OCI-M2 (cell line): Measurements from ENCODE around the gene SLC35G6.
"Not testable (repeated sequence)": the region's sequence is repeated elsewhere in the genome, so short reads cannot be mapped to it uniquely, and the experiment has no call there.

Experiments used
- DNase-seq: peaks from one replicate; lab custom pipeline; 2025; ENCODE audit not compliant: unreplicated experiment; lab: John Stamatoyannopoulos, UW

Gene SLC35G6

GRCh38 chr17:7481275-7481674 lies at the start of gene SLC35G6:
Gene SLC35G6, plus strand, starts transcription at chr17:7481446. Its CDS starts 71 bp downstream, at chr17:7481517.
- not testable (repeated sequence) for DNase-seq

GRCh38 chr17:7432296-7432695 lies 49.0 kb upstream of the SLC35G6 start:
- no peak for DNase-seq

GRCh38 chr17:7435676-7436555 lies 45.3 kb upstream of the SLC35G6 start:
- DNase-seq, result no peak

- DNase-seq, result no peak
Measured at GRCh38 chr17:7436556-7437368, 44.5 kb upstream of the SLC35G6 start.

- DNase-seq, result no peak
Measured at GRCh38 chr17:7437369-7437863, 43.8 kb upstream of the SLC35G6 start.

- DNase-seq, result no peak
Measured at GRCh38 chr17:7437950-7438614, 43.2 kb upstream of the SLC35G6 start.

GRCh38 chr17:7438656-7439460 lies 42.4 kb upstream of the SLC35G6 start:
- DNase-seq, result no peak

GRCh38 chr17:7439462-7440112 lies 41.7 kb upstream of the SLC35G6 start, which contains the start of gene FGF11:
Gene FGF11, plus strand, starts transcription at chr17:7439512. Its CDS starts 109 bp downstream, at chr17:7439621.
- DNase-seq, result no peak

GRCh38 chr17:7440113-7440833 lies 41.0 kb upstream of the SLC35G6 start:
- no peak for DNase-seq

GRCh38 chr17:7440834-7441195 lies 40.4 kb upstream of the SLC35G6 start:
- no peak for DNase-seq

- no peak for DNase-seq
Measured at GRCh38 chr17:7441266-7441665, 40.0 kb upstream of the SLC35G6 start.

GRCh38 chr17:7442142-7442541 lies 39.1 kb upstream of the SLC35G6 start:
- no peak for DNase-seq

- DNase-seq, result no peak
Measured at GRCh38 chr17:7443499-7444485, 37.5 kb upstream of the SLC35G6 start.

GRCh38 chr17:7444682-7445618 lies 36.3 kb upstream of the SLC35G6 start, which contains the start of gene CHRNB1:
Gene CHRNB1, plus strand, starts transcription at chr17:7445061. Its CDS starts 67 bp downstream, at chr17:7445128.
- no peak for DNase-seq

- DNase-seq, result no peak
Measured at GRCh38 chr17:7445619-7445968, 35.7 kb upstream of the SLC35G6 start.

- DNase-seq, result no peak
Measured at GRCh38 chr17:7448461-7448860, 32.8 kb upstream of the SLC35G6 start.

- no peak for DNase-seq
Measured at GRCh38 chr17:7459961-7460545, 21.2 kb upstream of the SLC35G6 start.
